Panc1 (cell line): ENCODE results near the gene APOL5.

ENCODE experiments used
- CTCF ChIP-seq: fragments of 450-650 bp; IDR thresholded peaks from 2 replicates; pipeline ENCODE4 v1.5.1; 2017; ENCODE audit warnings: mild to moderate bottlenecking
- POLR2AphosphoS5 ChIP-seq: IDR thresholded peaks from 2 replicates; pipeline ENCODE4 v1.6.1; 2012; ENCODE audit warnings: mild to moderate bottlenecking, low read depth, low read length, moderate library complexity
- REST ChIP-seq, 2 experiments: IDR thresholded peaks; 2 replicates each; pipeline ENCODE4 v1.6.1; 2011 to 2012; ENCODE audit warnings: low read depth in 2 of 2, control low read depth in 1 of 2, low read length in 1 of 2, mild to moderate bottlenecking in 1 of 2, moderate library complexity in 1 of 2; ENCODE audit not compliant: insufficient read depth in 1 of 2
- SIN3A ChIP-seq: IDR thresholded peaks from 2 replicates; pipeline ENCODE4 v1.6.1; 2012; ENCODE audit warnings: low read depth, mild to moderate bottlenecking, low read length, moderate library complexity, borderline replicate concordance; ENCODE audit not compliant: insufficient read depth

- TF ChIP-seq CTCF (no peak), REST (IDR thresholded peaks at IDR 0.05; ENCODE audit: insufficient read depth in 1 of 2, low read depth in 2 of 2, low read length in 1 of 2) (no peak), SIN3A (no peak), POLR2AphosphoS5 (no peak)
Observed at GRCh38 chr22:35683560-35683959, 34.1 kb upstream of the APOL5 start.
